Measurements from ENCODE around the gene SLC1A1.

DNA sequence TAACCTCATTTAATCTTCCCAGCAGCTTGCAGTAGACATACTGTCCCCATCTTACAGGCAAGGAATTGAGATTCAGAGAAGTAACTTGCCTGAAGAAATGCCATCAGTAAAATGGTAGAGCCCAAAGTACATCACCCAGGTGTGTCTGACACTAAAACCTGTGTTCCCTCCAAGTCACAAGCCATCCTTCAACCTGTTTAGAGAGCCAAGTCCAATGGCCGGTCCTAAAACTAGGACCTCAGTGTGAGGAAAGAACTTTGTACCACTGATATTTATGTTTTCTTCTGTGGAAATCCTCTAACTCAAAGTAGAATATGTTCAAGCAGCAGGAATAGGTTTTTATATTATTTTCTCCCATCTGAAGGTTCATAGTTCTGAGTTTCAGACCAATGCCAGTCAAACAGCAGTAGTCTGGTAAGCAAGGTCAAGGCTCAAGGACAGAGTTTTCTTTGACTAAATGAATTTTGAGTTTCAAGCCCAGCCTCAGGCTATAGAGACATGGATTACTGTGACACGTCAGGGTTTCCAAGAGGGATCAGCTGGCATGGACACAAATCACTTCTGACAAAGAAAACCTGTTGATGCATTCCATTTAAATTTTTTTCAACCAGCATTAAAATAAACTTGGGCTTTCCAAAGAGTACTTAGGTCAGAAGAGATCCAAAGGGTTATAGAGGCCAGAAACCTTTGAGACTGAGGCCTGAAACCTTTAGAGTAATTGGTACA lies 90.9 kb downstream of the SLC1A1 start:
- TF ChIP-seq TCF7 (CRISPR knock-in tag; IDR thresholded peaks at IDR 0.05; ENCODE audit: low read depth) = no peak
- TF ChIP-seq, protein P1, sequence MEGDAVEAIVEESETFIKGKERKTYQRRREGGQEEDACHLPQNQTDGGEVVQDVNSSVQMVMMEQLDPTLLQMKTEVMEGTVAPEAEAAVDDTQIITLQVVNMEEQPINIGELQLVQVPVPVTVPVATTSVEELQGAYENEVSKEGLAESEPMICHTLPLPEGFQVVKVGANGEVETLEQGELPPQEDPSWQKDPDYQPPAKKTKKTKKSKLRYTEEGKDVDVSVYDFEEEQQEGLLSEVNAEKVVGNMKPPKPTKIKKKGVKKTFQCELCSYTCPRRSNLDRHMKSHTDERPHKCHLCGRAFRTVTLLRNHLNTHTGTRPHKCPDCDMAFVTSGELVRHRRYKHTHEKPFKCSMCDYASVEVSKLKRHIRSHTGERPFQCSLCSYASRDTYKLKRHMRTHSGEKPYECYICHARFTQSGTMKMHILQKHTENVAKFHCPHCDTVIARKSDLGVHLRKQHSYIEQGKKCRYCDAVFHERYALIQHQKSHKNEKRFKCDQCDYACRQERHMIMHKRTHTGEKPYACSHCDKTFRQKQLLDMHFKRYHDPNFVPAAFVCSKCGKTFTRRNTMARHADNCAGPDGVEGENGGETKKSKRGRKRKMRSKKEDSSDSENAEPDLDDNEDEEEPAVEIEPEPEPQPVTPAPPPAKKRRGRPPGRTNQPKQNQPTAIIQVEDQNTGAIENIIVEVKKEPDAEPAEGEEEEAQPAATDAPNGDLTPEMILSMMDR (IDR thresholded peaks at IDR 0.05) = no peak
- no peak for TF ChIP-seq ZNF121 (CRISPR knock-in tag; IDR thresholded peaks at IDR 0.05)
- TF ChIP-seq, protein P2, sequence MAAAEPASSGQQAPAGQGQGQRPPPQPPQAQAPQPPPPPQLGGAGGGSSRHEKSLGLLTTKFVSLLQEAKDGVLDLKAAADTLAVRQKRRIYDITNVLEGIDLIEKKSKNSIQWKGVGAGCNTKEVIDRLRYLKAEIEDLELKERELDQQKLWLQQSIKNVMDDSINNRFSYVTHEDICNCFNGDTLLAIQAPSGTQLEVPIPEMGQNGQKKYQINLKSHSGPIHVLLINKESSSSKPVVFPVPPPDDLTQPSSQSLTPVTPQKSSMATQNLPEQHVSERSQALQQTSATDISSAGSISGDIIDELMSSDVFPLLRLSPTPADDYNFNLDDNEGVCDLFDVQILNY (CRISPR knock-in tag; IDR thresholded peaks at IDR 0.05) = no peak
- TF ChIP-seq NFATC4 (CRISPR knock-in tag; IDR thresholded peaks at IDR 0.05) = no peak
- TF ChIP-seq, protein P3, sequence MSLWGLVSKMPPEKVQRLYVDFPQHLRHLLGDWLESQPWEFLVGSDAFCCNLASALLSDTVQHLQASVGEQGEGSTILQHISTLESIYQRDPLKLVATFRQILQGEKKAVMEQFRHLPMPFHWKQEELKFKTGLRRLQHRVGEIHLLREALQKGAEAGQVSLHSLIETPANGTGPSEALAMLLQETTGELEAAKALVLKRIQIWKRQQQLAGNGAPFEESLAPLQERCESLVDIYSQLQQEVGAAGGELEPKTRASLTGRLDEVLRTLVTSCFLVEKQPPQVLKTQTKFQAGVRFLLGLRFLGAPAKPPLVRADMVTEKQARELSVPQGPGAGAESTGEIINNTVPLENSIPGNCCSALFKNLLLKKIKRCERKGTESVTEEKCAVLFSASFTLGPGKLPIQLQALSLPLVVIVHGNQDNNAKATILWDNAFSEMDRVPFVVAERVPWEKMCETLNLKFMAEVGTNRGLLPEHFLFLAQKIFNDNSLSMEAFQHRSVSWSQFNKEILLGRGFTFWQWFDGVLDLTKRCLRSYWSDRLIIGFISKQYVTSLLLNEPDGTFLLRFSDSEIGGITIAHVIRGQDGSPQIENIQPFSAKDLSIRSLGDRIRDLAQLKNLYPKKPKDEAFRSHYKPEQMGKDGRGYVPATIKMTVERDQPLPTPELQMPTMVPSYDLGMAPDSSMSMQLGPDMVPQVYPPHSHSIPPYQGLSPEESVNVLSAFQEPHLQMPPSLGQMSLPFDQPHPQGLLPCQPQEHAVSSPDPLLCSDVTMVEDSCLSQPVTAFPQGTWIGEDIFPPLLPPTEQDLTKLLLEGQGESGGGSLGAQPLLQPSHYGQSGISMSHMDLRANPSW (CRISPR knock-in tag; conservative IDR thresholded peaks at IDR 0.05; ENCODE audit: low read depth) = no peak
- TF ChIP-seq JUN (CRISPR knock-in tag; IDR thresholded peaks at IDR 0.05) = no peak
- TF ChIP-seq FOXP1 (CRISPR knock-in tag; IDR thresholded peaks at IDR 0.05; ENCODE audit: borderline replicate concordance) = no peak
- TF ChIP-seq, protein P4, sequence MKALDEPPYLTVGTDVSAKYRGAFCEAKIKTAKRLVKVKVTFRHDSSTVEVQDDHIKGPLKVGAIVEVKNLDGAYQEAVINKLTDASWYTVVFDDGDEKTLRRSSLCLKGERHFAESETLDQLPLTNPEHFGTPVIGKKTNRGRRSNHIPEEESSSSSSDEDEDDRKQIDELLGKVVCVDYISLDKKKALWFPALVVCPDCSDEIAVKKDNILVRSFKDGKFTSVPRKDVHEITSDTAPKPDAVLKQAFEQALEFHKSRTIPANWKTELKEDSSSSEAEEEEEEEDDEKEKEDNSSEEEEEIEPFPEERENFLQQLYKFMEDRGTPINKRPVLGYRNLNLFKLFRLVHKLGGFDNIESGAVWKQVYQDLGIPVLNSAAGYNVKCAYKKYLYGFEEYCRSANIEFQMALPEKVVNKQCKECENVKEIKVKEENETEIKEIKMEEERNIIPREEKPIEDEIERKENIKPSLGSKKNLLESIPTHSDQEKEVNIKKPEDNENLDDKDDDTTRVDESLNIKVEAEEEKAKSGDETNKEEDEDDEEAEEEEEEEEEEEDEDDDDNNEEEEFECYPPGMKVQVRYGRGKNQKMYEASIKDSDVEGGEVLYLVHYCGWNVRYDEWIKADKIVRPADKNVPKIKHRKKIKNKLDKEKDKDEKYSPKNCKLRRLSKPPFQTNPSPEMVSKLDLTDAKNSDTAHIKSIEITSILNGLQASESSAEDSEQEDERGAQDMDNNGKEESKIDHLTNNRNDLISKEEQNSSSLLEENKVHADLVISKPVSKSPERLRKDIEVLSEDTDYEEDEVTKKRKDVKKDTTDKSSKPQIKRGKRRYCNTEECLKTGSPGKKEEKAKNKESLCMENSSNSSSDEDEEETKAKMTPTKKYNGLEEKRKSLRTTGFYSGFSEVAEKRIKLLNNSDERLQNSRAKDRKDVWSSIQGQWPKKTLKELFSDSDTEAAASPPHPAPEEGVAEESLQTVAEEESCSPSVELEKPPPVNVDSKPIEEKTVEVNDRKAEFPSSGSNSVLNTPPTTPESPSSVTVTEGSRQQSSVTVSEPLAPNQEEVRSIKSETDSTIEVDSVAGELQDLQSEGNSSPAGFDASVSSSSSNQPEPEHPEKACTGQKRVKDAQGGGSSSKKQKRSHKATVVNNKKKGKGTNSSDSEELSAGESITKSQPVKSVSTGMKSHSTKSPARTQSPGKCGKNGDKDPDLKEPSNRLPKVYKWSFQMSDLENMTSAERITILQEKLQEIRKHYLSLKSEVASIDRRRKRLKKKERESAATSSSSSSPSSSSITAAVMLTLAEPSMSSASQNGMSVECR (CRISPR knock-in tag; IDR thresholded peaks at IDR 0.05; ENCODE audit: borderline replicate concordance) = no peak
- TF ChIP-seq SP1 (CRISPR knock-in tag; conservative IDR thresholded peaks at IDR 0.05) = no peak
- TF ChIP-seq TEAD4 (CRISPR knock-in tag; IDR thresholded peaks at IDR 0.05) = no peak
- no peak for TF ChIP-seq TP53 (CRISPR knock-in tag; IDR thresholded peaks at IDR 0.05)
- TF ChIP-seq, protein P5, sequence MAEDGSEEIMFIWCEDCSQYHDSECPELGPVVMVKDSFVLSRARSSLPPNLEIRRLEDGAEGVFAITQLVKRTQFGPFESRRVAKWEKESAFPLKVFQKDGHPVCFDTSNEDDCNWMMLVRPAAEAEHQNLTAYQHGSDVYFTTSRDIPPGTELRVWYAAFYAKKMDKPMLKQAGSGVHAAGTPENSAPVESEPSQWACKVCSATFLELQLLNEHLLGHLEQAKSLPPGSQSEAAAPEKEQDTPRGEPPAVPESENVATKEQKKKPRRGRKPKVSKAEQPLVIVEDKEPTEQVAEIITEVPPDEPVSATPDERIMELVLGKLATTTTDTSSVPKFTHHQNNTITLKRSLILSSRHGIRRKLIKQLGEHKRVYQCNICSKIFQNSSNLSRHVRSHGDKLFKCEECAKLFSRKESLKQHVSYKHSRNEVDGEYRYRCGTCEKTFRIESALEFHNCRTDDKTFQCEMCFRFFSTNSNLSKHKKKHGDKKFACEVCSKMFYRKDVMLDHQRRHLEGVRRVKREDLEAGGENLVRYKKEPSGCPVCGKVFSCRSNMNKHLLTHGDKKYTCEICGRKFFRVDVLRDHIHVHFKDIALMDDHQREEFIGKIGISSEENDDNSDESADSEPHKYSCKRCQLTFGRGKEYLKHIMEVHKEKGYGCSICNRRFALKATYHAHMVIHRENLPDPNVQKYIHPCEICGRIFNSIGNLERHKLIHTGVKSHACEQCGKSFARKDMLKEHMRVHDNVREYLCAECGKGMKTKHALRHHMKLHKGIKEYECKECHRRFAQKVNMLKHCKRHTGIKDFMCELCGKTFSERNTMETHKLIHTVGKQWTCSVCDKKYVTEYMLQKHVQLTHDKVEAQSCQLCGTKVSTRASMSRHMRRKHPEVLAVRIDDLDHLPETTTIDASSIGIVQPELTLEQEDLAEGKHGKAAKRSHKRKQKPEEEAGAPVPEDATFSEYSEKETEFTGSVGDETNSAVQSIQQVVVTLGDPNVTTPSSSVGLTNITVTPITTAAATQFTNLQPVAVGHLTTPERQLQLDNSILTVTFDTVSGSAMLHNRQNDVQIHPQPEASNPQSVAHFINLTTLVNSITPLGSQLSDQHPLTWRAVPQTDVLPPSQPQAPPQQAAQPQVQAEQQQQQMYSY (CRISPR knock-in tag; IDR thresholded peaks at IDR 0.05) = no peak
- TF ChIP-seq SMAD4 (CRISPR knock-in tag; IDR thresholded peaks at IDR 0.05) = no peak
